Parathyroid adenoma (tissue), 2 donors: ENCODE data around the gene CCDC187.

ENCODE experiments used
- H2AFZ ChIP-seq: fragments of 300-600 bp; sonication (generic); one replicate; pipeline ENCODE4 v1.7.0; 2017; ENCODE audit warnings: antibody characterized with exemption, mild to moderate bottlenecking
- H3K27ac ChIP-seq: fragments of 300-600 bp; sonication (generic); one replicate; pipeline ENCODE4 v1.7.0; 2017
- H3K27me3 ChIP-seq: fragments of 300-600 bp; sonication (generic); one replicate; pipeline ENCODE4 v1.7.0; 2017; ENCODE audit warnings: low read length; ENCODE audit not compliant: control insufficient read depth, insufficient read depth
- H3K36me3 ChIP-seq: fragments of 300-600 bp; sonication (generic); one replicate; pipeline ENCODE4 v1.7.0; 2017; ENCODE audit warnings: low read length; ENCODE audit not compliant: control insufficient read depth, insufficient read depth
- H3K4me1 ChIP-seq: fragments of 300-600 bp; sonication (generic); one replicate; pipeline ENCODE4 v1.7.0; 2017; ENCODE audit warnings: control low read depth
- H3K4me2 ChIP-seq: fragments of 300-600 bp; sonication (generic); one replicate; pipeline ENCODE4 v1.7.0; 2017; ENCODE audit warnings: low read length
- H3K4me3 ChIP-seq: fragments of 300-600 bp; sonication (generic); one replicate; pipeline ENCODE4 v1.7.0; 2017; ENCODE audit warnings: low read depth, low read length
- H3K79me2 ChIP-seq: fragments of 300-600 bp; sonication (generic); one replicate; pipeline ENCODE4 v1.7.0; 2017; ENCODE audit warnings: control low read depth
- H3K9ac ChIP-seq: fragments of 300-600 bp; sonication (generic); one replicate; pipeline ENCODE4 v1.7.0; 2017; ENCODE audit warnings: mild to moderate bottlenecking
- H3K9me3 ChIP-seq: fragments of 300-600 bp; sonication (generic); one replicate; pipeline ENCODE4 v1.7.0; 2017; ENCODE audit warnings: low read length; ENCODE audit not compliant: control insufficient read depth
- TF ChIP-seq, protein P1 (sequence below): fragments of 300-600 bp; sonication (generic); IDR thresholded peaks from one replicate; pipeline ENCODE4 v1.7.0; 2017; ENCODE audit warnings: antibody characterized with exemption, mild to moderate bottlenecking
- donor health status: primary hyperparathyroidism.

The CCDC187 gene

DNA sequence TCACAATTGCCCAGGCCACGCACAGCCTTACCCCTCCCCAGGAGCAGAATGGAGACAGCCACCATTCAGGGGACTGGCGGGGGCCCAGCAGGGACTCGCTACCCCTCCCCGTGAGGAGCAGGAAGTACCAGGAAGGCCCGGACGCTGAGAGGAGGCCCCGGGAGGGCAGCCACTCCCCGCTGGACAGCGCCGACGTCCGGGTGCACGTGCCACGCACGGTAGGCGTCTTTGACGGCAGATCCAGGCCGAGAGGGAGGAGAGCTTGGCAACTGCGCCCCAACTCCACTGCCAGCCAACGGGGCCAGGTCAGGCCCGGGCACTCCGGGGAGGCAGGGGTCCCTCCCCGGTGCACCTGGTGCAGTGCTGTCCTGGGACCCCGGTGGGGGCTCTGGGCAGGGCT, 45.7 kb upstream of the CCDC187 start:
- H3K79me2 ChIP-seq = no peaks in the 10 kb centered on the region

DNA sequence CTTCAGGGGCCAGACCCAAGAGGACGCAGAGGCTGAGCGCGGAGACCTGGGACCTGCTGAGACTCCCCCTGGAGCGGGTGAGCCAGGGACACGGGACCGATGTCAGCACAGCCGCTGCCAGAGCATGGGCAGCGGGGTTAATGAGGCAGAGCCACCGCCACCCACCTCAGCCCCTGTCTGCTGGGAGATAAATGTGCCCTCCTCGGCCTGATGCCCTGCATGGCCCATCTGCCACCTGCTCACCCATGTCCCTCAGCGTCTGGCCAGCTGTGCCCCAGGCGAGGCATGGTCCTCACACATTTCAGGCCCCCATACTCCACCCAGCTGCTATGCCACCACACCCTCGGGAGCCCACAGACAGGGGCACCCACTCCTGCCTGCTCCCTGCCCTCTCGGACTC, 44.8 kb upstream of the CCDC187 start:
- H3K9ac ChIP-seq = no peak overlapping the region
- no peak overlapping the region for H2AFZ ChIP-seq
- no peaks in the 10 kb centered on the region for H3K79me2 ChIP-seq
- H3K36me3 ChIP-seq = no peaks in the 10 kb centered on the region
- H3K4me3 ChIP-seq = no peak overlapping the region
- no peaks in the 10 kb centered on the region for H3K27me3 ChIP-seq
- H3K4me2 ChIP-seq = no peak overlapping the region
- no peaks in the 10 kb centered on the region for H3K4me1 ChIP-seq
- H3K9me3 ChIP-seq = no peaks in the 10 kb centered on the region
- TF ChIP-seq, protein P1, sequence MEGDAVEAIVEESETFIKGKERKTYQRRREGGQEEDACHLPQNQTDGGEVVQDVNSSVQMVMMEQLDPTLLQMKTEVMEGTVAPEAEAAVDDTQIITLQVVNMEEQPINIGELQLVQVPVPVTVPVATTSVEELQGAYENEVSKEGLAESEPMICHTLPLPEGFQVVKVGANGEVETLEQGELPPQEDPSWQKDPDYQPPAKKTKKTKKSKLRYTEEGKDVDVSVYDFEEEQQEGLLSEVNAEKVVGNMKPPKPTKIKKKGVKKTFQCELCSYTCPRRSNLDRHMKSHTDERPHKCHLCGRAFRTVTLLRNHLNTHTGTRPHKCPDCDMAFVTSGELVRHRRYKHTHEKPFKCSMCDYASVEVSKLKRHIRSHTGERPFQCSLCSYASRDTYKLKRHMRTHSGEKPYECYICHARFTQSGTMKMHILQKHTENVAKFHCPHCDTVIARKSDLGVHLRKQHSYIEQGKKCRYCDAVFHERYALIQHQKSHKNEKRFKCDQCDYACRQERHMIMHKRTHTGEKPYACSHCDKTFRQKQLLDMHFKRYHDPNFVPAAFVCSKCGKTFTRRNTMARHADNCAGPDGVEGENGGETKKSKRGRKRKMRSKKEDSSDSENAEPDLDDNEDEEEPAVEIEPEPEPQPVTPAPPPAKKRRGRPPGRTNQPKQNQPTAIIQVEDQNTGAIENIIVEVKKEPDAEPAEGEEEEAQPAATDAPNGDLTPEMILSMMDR = no peak
- no peak overlapping the region for H3K27ac ChIP-seq

More for the DNA sequence above, 45.7 kb upstream of the CCDC187 start:
- no peak overlapping the region for H3K9ac ChIP-seq
- H3K27me3 ChIP-seq = no peaks in the 10 kb centered on the region
- no peak overlapping the region for H3K4me3 ChIP-seq
- H2AFZ ChIP-seq = no peak overlapping the region
- no peak overlapping the region for H3K4me2 ChIP-seq
- H3K4me1 ChIP-seq = no peaks in the 10 kb centered on the region
- no peaks in the 10 kb centered on the region for H3K36me3 ChIP-seq
- TF ChIP-seq, protein P1 = no peak
- no peak overlapping the region for H3K27ac ChIP-seq
- no peaks in the 10 kb centered on the region for H3K9me3 ChIP-seq

DNA sequence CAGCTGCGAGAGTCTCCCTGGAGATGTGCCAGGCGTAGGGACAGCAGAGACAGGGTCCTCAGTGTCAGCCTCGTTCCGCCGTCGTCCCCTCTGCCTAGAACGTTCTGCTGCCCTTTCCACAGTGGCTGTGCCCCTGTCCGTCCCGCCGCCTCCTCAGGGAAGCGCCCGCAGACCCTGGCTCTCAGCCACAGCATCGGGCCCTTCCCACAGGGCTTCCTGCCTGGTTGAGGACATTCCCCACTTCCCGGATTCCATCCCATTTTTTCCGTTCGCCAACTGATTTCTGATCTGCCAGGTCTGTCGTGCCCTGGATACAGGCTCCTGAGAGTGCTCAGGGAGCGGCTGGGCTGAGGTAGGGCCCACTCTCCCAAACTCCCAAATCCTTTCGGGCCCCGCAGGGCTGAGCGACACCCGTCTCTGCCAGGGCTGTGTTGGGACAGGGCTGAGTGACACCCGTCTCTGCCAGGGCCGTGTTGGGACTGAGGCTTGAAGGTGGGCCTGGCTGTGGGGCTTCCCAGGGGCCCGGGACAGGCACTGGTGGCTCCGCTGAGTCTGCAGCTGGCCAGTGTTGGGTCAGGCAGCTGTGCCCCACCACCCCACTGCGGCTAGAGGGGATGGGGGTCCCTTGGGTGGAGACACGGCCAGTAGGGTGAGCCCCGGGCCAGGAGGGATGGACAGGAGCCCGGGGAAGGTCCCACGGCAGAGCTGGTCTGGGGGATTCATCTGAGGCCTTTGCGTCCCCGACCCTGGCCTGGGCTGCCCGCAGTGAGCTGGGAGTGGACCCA, 43.8 kb upstream of the CCDC187 start:
- Histone ChIP-seq H3K27me3 (no peaks in the 10 kb centered on the region), H3K9me3 (no peaks in the 10 kb centered on the region), H3K4me3 (no peak overlapping the region), H3K36me3 (no peaks in the 10 kb centered on the region), H2AFZ (no peak overlapping the region), H3K4me1 (peaks cover 5% of the 10 kb centered on the region), H3K27ac (no peak overlapping the region), H3K79me2 (no peaks in the 10 kb centered on the region), H3K9ac (no peak overlapping the region), H3K4me2 (no peak overlapping the region)
- TF ChIP-seq, protein P1 = no peak

DNA sequence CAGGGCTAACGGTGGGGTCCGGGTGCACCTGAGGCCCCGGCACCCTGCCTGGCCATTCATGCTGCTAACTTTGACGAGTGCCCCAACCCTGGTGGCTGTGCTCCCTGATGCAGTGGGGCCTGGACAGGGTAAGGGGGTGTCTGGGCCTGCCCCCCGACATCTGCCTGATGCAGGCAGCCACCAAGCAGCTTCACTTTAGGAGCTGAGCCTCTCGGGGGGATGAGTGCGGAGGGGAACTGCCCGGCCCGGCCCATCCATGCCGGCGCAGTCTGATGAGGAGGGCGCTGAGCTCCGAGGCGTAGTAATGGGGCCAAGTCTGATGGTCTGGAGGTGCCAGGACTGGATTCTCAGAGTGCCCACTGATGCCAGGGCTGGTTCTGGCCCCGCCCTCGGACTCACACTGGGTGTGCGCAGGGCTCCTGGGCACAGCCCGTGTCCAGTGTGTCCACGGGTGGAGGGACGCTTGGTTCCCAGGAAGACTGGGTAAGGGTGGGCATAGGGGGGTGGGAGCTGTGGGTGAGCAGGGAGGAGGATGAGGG, 43.1 kb upstream of the CCDC187 start:
- H3K9me3 ChIP-seq = no peaks in the 10 kb centered on the region
- H3K36me3 ChIP-seq = no peaks in the 10 kb centered on the region
- no peaks in the 10 kb centered on the region for H3K27me3 ChIP-seq
- no peak overlapping the region for H2AFZ ChIP-seq
- H3K4me2 ChIP-seq = no peak overlapping the region
- H3K4me3 ChIP-seq = no peak overlapping the region
- no peaks in the 10 kb centered on the region for H3K79me2 ChIP-seq
- TF ChIP-seq, protein P1 = no peak
- H3K4me1 ChIP-seq = peaks cover 5% of the 10 kb centered on the region
- no peak overlapping the region for H3K9ac ChIP-seq
- H3K27ac ChIP-seq = no peak overlapping the region

DNA sequence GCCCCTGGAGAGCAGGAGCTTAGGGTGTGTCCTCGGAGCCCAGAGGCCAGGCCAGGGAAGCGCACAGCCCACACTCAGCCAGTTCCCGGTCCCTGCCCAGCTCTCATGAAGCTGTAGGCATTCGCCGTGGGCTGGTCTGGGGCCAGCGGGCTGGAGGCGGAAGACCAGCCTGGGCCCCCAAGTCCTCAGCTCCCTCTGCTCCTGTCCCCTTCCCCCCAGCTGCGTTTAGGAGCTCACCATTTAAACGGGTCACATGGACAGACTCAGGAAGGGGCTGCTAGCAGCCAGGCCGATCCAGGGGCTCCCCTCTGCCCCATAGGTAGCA, 42.2 kb upstream of the CCDC187 start:
- no peaks in the 10 kb centered on the region for H3K36me3 ChIP-seq
- no peak overlapping the region for H3K27ac ChIP-seq
- peaks cover 5% of the 10 kb centered on the region for H3K4me1 ChIP-seq
- H3K27me3 ChIP-seq = no peaks in the 10 kb centered on the region
- TF ChIP-seq, protein P1 = no peak
- no peak overlapping the region for H3K9ac ChIP-seq
- no peaks in the 10 kb centered on the region for H3K9me3 ChIP-seq
- H3K4me2 ChIP-seq = peak overlapping the region; percentile 26
- no peaks in the 10 kb centered on the region for H3K79me2 ChIP-seq
- peak overlapping the region; percentile 66 for H2AFZ ChIP-seq
- H3K4me3 ChIP-seq = no peak overlapping the region
